GM12891 (cell line): ENCODE data around the gene SMAD1.

Experiments used
- PAX5 ChIP-seq: IDR thresholded peaks from 2 replicates; pipeline ENCODE4 v1.6.1; 2011; ENCODE audit warnings: low read length, moderate library complexity, mild to moderate bottlenecking; ENCODE audit not compliant: insufficient read depth, severe bottlenecking
- POLR2A ChIP-seq: IDR thresholded peaks from 2 replicates; pipeline ENCODE4 v1.6.1; 2011; ENCODE audit warnings: low read depth, low read length, control low read depth
- POLR2AphosphoS5 ChIP-seq: IDR thresholded peaks from 2 replicates; pipeline ENCODE4 v1.6.1; 2011; ENCODE audit warnings: low read depth, low read length, control low read depth

GRCh38 chr4:145490361-145490760, 8.7 kb downstream of the SMAD1 start:
- no peak for TF ChIP-seq POLR2AphosphoS5
- no peak for TF ChIP-seq PAX5
- TF ChIP-seq POLR2A: no peak
